Keratinocyte (primary cell): ENCODE data around the gene DISP2. TPM values are rescaled to one million over a fixed set of nuclear protein-coding genes. Genes with fewer than 3 reads are reported as not detected.

ENCODE experiments used
- DNase-seq: peaks from one replicate; pipeline ENCODE4 v3.0.0-alpha.2; 2011; ENCODE audit warnings: low read depth, missing footprints, low spot score
- FAIRE-seq: peaks from 2 replicates; lab custom pipeline; 2011; peaks lifted over from hg19 to GRCh38; lab: Jason Lieb, UNC
- H2AFZ ChIP-seq: 2 replicates; pipeline ENCODE4 v1.6.0; 2012; ENCODE audit warnings: low read length, control low read depth, inconsistent platforms; ENCODE audit not compliant: control insufficient read depth
- H3K27ac ChIP-seq: 2 replicates; pipeline ENCODE4 v1.5.1; 2011; ENCODE audit warnings: low read length; ENCODE audit not compliant: control insufficient read depth, insufficient read depth
- H3K27me3 ChIP-seq: 3 replicates; pipeline ENCODE4 v1.6.0; 2011; ENCODE audit warnings: low read length; ENCODE audit not compliant: control insufficient read depth, insufficient read depth; ENCODE audit errors: extremely low read depth
- H3K36me3 ChIP-seq, 2 experiments: 2 replicates in 1 of 2; 3 replicates in 1 of 2; pipeline ENCODE4 v1.5.1; 2011; ENCODE audit warnings: low read length in 2 of 2, mild to moderate bottlenecking in 1 of 2; ENCODE audit not compliant: control insufficient read depth in 2 of 2, insufficient read depth in 2 of 2; ENCODE audit errors: extremely low read depth in 1 of 2
- H3K4me1 ChIP-seq: 3 replicates; pipeline ENCODE4 v1.5.1; 2011; ENCODE audit warnings: low read length; ENCODE audit not compliant: control insufficient read depth, insufficient read depth; ENCODE audit errors: extremely low read depth
- H3K4me2 ChIP-seq: 3 replicates; pipeline ENCODE4 v1.6.0; 2011; ENCODE audit warnings: low read depth, low read length; ENCODE audit not compliant: control insufficient read depth, insufficient read depth; ENCODE audit errors: extremely low read depth
- H3K4me3 ChIP-seq, 3 experiments: fragments of 200-600 bp in 1 of 3; sonication (generic) in 1 of 3; 2 replicates in 2 of 3; 3 replicates in 1 of 3; pipeline ENCODE4 v1.5.1; 2011 to 2016; ENCODE audit warnings: low read length in 3 of 3, mild to moderate bottlenecking in 3 of 3, control low read depth in 2 of 3, inconsistent platforms in 1 of 3, low read depth in 1 of 3, mixed read lengths in 1 of 3, mixed run types in 1 of 3, moderate library complexity in 1 of 3; ENCODE audit not compliant: control insufficient read depth in 2 of 3, insufficient read depth in 2 of 3; ENCODE audit errors: extremely low read depth in 1 of 3
- H3K79me2 ChIP-seq: 2 replicates; pipeline ENCODE4 v1.6.0; 2012; ENCODE audit warnings: low read length; ENCODE audit not compliant: control insufficient read depth, insufficient read depth
- H3K9ac ChIP-seq: 3 replicates; pipeline ENCODE4 v1.6.0; 2011; ENCODE audit warnings: low read length; ENCODE audit not compliant: control insufficient read depth, insufficient read depth; ENCODE audit errors: extremely low read depth
- H3K9me1 ChIP-seq: 3 replicates; pipeline ENCODE4 v1.6.0; 2011; ENCODE audit warnings: low read length; ENCODE audit not compliant: control insufficient read depth, insufficient read depth; ENCODE audit errors: extremely low read depth
- H3K9me3 ChIP-seq: 2 replicates; pipeline ENCODE4 v1.5.1; 2012; ENCODE audit warnings: low read depth, low read length; ENCODE audit not compliant: control insufficient read depth
- H4K20me1 ChIP-seq: 3 replicates; pipeline ENCODE4 v1.6.0; 2011; ENCODE audit warnings: low read length; ENCODE audit not compliant: control insufficient read depth, insufficient read depth; ENCODE audit errors: extremely low read depth
- CTCF ChIP-seq, 3 experiments: IDR thresholded peaks in 1 of 3; conservative IDR thresholded peaks in 1 of 3; optimal IDR thresholded peaks in 1 of 3; 2 replicates in 2 of 3; 3 replicates in 1 of 3; pipeline versions ENCODE3 to v1.5.1; 2011; ENCODE audit warnings: low read length in 3 of 3, mild to moderate bottlenecking in 3 of 3, moderate library complexity in 2 of 3, control low read depth in 1 of 3, inconsistent platforms in 1 of 3; ENCODE audit not compliant: insufficient read depth in 2 of 3; ENCODE audit errors: extremely low read depth in 1 of 3
- EZH2 ChIP-seq: IDR thresholded peaks from one replicate; pipeline ENCODE4 v1.6.1; 2012; ENCODE audit warnings: inconsistent platforms, mild to moderate bottlenecking, low read length, moderate library complexity
- dilution Hi-C: fragments of 300-500 bp; cut with MboI; formaldehyde crosslinking; loops from one replicate; pipeline ENCODE4 v1.7.0; 2020; ENCODE audit warnings: low sequenced_read_pairs; ENCODE audit not compliant: extremely low pct_ligation_motif_present
- polyA plus RNA-seq, 5 experiments: library from polyadenylated mRNA; depleted of rRNA in 3 of 5; stranded (reverse) in 3 of 5; stranded (forward) in 1 of 5; unstranded in 1 of 5; fragments of >200 nt; gene quantifications; 1 replicate in 1 of 5; 2 replicates in 3 of 5; 3 replicates in 1 of 5; pipeline versions ENCODE4 v1.2.1 to v1.2.3, GENCODE V29; 2011 to 2012; ENCODE audit warnings: missing spikeins in 2 of 5, low read depth in 1 of 5, low replicate concordance in 1 of 5

Gene DISP2
- polyA plus RNA-seq, 1 donor (not counting 4 experiments of a cell fraction or from before 2014, with no cell fraction given), result 0.12 TPM

GRCh38 chr15:40363611-40364010 is 5.6 kb downstream of the DISP2 start:
- Histone ChIP-seq H4K20me1 (no peaks in the 10 kb centered on the region), H3K4me2 (no peak overlapping the region), H3K36me3 (no peaks in the 10 kb centered on the region), H3K27ac (no peak overlapping the region), H3K79me2 (no peaks in the 10 kb centered on the region), H2AFZ (no peak overlapping the region), H3K9me3 (no peaks in the 10 kb centered on the region), H3K9ac (no peak overlapping the region), H3K4me1 (peaks cover 35% of the 10 kb centered on the region), H3K4me3 (no peak overlapping the region), H3K27me3 (no peaks in the 10 kb centered on the region), H3K9me1 (no peaks in the 10 kb centered on the region)
- no peak for FAIRE-seq
- dilution Hi-C loops, result no loop called here
- no peak for DNase-seq
- no peak for TF ChIP-seq CTCF (optimal IDR thresholded peaks at IDR 0.05 in 1 of 3, IDR thresholded peaks at IDR 0.05 in 1 of 3, conservative IDR thresholded peaks at IDR 0.05 in 1 of 3; ENCODE audit: extremely low read depth in 1 of 3, insufficient read depth in 2 of 3, low read length in 3 of 3)
- TF ChIP-seq EZH2, result no peak

DNA sequence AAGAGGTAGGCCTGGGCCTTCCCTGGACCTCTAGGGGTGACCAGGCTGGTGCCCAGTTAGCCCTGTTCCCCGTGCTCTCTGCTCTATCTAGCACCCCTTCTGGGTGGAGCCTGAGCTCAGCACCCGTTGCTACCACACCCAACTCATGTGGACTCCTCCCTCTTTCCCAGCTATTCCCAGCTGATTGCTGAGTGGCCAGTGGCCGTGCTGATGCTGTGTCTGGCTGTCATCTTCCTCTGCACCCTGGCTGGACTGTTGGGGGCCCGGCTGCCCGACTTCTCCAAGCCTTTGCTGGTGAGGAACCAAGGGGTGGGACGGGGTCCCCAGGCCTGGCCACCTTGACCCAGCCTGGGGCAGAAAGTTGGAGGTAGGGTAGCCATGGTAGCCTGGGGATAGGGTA is 6.2 kb downstream of the DISP2 start:
- Histone ChIP-seq H3K79me2 (no peaks in the 10 kb centered on the region), H3K4me2 (no peak overlapping the region), H2AFZ (no peak overlapping the region), H3K4me3 (no peak overlapping the region), H3K9me1 (no peaks in the 10 kb centered on the region), H3K27ac (no peak overlapping the region), H3K9me3 (no peaks in the 10 kb centered on the region), H3K27me3 (peaks cover 4% of the 10 kb centered on the region), H3K4me1 (peaks cover 29% of the 10 kb centered on the region), H4K20me1 (no peaks in the 10 kb centered on the region), H3K36me3 (no peaks in the 10 kb centered on the region), H3K9ac (no peak overlapping the region)
- TF ChIP-seq EZH2, result no peak
- no peak for TF ChIP-seq CTCF (optimal IDR thresholded peaks at IDR 0.05 in 1 of 3, IDR thresholded peaks at IDR 0.05 in 1 of 3, conservative IDR thresholded peaks at IDR 0.05 in 1 of 3; ENCODE audit: extremely low read depth in 1 of 3, insufficient read depth in 2 of 3, low read length in 3 of 3)
- dilution Hi-C loops, result no loop called here
- DNase-seq, result no peak
- no peak for FAIRE-seq
